Spleen (tissue), 7 donors: ENCODE data around the gene MYH7.

Experiments
- POLR2A ChIP-seq, 3 donors: fragments of 450-650 bp; IDR thresholded peaks; one replicate each; pipeline ENCODE4 v1.5.1; 2017; ENCODE audit warnings: antibody characterized with exemption in 3 of 3, mild to moderate bottlenecking in 1 of 3
- POLR2AphosphoS5 ChIP-seq, 3 donors: sonication (generic); formaldehyde crosslinking; IDR thresholded peaks; one replicate each; pipeline ENCODE4 v1.5.1; 2017; ENCODE audit warnings: antibody characterized with exemption in 3 of 3
- TF ChIP-seq, protein P1 (sequence below), 11 experiments: fragments of 200-600 bp in 7 of 11; fragments of 450-650 bp in 4 of 11; sonication (generic) in 4 of 11; IDR thresholded peaks in 8 of 11; conservative IDR thresholded peaks in 3 of 11; 1 replicate in 7 of 11; 2 replicates in 4 of 11; pipeline versions ENCODE4 v1.4.0 to v1.8.0; 2016 to 2021; ENCODE audit warnings: antibody characterized with exemption in 11 of 11, inconsistent platforms in 4 of 11, mild to moderate bottlenecking in 1 of 11
- donor health status: DM: no; HTN: no; CAD: no; lungs with moderate emphysema.
- donor health status: DM: no; HTN: no; CAD: no.
- donor health status: DM: no; HTN: no; CAD: no.

DNA sequence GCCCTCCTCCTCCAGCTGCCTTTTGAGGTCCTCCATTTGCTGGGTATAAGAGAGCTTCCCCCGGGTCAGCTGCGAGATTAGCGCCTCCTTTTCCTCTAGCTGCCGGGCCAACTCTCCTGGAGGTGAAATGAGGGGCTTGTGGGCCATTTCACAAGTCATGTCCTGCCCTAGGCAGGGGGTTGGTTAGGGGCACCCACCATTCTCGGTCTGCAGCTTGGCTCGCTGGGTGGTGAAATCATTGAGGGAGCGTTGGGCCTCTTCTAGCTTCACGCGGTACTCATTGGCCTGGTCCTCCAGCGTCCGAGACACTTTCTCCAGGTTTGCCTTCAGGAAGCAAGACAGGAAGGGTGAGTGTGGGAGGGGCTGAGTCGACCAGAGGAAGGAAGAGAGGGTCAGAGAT is 46.1 kb downstream of the MYH7 start:
- TF ChIP-seq POLR2A (IDR thresholded peaks at IDR 0.05) (no peak), POLR2AphosphoS5 (IDR thresholded peaks at IDR 0.05) (no peak)
- TF ChIP-seq, protein P1, sequence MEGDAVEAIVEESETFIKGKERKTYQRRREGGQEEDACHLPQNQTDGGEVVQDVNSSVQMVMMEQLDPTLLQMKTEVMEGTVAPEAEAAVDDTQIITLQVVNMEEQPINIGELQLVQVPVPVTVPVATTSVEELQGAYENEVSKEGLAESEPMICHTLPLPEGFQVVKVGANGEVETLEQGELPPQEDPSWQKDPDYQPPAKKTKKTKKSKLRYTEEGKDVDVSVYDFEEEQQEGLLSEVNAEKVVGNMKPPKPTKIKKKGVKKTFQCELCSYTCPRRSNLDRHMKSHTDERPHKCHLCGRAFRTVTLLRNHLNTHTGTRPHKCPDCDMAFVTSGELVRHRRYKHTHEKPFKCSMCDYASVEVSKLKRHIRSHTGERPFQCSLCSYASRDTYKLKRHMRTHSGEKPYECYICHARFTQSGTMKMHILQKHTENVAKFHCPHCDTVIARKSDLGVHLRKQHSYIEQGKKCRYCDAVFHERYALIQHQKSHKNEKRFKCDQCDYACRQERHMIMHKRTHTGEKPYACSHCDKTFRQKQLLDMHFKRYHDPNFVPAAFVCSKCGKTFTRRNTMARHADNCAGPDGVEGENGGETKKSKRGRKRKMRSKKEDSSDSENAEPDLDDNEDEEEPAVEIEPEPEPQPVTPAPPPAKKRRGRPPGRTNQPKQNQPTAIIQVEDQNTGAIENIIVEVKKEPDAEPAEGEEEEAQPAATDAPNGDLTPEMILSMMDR (IDR thresholded peaks at IDR 0.05 in 8 of 11, conservative IDR thresholded peaks at IDR 0.05 in 3 of 11) = no peak
